GM18507 (cell line): ENCODE data around the gene FBXO9.
A peak's percentile ranks its signal among the peaks of the same experiment; 100 is the strongest.

Experiments
- DNase-seq: peaks from one replicate; pipeline ENCODE4 v3.0.0; 2011; ENCODE audit warnings: low read depth; ENCODE audit not compliant: insufficient read length; ENCODE audit errors: extremely low spot score
- FAIRE-seq: peaks from 2 replicates; lab custom pipeline; 2011; peaks lifted over from hg19 to GRCh38; lab: Jason Lieb, UNC

FBXO9 gene

DNA sequence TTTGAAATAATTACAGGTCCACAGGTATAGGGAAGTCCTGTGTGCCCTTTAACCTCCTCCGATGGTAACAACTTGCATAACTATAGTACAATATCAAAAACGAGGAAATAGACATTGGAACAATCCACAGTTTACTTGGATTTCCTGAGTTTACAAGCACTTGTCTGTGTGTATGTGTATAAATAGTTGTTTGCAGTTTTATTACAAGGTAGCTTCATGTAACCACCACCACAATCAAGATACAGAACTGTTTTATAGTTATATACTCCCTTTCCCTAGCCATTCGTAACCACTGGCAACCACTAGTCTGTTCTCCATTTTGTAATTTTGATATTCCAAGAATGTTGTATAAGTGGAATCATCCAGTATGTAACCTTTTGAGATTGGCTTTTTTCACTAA is 9.1 kb downstream of the FBXO9 start:
- DNase-seq (no peak), FAIRE-seq (no peak)

DNA sequence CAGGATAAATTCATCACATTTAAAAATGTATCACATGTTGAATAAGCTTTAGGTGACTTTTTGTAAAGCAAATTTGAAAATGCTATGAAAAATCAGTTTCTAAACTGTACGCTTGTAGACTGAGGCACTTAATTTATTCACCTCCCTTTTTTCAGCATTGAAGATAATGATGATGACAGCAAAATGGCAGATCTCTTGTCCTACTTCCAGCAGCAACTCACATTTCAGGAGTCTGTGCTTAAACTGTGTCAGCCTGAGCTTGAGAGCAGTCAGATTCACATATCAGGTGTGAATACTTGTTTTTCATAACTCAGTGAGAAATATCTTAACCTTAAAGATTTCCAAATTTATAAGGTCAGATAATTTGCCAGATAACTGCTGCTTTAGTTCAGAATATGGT is 15.6 kb downstream of the FBXO9 start:
- no peak for DNase-seq
- no peak for FAIRE-seq

DNA sequence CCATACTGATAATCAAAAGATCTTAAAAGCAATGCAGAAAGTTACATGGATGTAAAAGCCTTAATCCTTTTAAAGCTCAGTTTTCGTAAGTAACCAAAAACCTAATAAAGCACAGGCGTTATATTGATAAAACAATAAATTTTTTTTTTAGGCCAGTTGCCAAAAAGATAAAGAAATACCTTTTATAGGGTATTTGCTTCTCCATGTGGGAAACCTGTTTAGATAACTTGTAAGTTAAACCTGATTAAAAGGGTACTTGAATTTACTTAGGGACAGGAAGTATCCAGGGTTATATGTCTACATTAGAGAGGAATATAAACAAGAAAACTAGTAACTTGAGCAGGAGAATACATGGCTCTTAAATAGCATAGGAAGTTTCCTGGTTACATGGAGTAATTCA is 21.1 kb downstream of the FBXO9 start:
- DNase-seq: no peak
- no peak for FAIRE-seq

DNA sequence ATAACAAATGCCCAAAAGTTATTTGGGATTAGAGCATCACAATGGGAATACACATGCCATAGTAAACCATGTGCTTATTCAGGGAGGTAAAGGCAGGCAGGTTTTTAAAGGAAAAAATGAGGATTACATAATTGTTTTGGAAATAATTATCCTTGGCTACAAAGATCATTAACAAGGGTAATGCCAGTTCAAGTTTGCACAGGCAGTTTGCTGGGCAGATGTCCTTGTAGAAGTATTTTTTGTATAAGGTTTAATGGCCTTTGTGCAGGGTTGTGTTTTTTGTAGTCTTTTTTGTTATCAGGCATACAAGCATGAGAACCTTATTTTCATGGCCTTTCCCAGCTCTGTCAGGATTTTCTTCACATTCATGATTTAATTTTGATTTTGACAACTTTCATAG is 24.7 kb downstream of the FBXO9 start:
- DNase-seq: no peak
- peak; percentile 31 for FAIRE-seq

DNA sequence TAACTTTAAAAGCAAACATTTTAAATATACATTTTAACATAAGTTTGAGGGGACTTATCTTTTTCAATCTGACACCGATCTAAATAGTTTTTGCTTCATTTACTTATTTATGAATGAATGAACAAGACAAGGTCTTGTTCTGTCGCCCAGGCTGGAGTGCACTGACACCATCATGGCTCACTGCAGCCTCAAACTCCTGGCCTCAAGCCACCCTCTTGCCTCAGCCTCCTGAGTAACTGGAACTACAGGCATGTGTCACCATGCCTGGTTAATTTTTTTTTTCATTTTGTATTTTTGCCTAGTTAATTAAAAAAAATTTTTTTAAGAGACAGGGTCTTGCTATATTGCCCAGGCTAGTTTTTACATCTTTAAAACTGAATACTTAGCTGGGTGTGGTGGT is 25.4 kb downstream of the FBXO9 start:
- DNase-seq: no peak
- no peak for FAIRE-seq

DNA sequence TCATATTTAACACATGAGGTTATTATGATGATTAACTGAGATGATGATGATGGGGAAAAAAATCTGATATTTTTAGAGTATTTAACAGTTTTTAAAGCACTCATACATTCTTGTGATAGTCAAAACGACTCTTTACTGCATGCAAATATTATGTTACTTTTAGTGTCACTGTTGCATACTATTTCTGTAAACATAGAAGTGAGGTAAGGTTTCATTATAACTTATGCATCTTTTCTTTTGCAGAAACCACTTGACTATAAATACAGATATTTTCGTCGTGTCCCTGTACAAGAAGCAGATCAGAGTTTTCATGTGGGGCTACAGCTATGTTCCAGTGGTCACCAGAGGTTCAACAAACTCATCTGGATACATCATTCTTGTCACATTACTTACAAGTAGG is 30.1 kb downstream of the FBXO9 start:
- DNase-seq: no peak
- no peak for FAIRE-seq

DNA sequence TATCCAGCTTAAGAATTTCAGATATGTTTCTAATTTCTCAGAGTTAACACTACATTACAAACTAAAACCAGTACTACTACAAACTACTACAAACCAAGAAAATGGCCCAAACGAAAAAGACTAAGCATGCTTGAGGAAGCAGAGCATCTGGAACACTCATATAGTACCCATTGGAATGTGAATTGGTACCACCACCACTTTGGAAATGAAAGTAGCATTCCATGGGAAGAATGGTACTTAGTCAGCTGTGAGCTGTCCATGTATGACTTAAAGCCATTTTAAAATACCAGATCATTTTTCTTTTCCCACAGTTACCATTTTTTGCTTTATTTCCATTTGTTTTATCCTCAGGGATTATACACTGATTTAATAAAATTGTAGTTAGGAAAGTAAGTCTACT is 30.5 kb downstream of the FBXO9 start:
- FAIRE-seq (no peak), DNase-seq (no peak)

DNA sequence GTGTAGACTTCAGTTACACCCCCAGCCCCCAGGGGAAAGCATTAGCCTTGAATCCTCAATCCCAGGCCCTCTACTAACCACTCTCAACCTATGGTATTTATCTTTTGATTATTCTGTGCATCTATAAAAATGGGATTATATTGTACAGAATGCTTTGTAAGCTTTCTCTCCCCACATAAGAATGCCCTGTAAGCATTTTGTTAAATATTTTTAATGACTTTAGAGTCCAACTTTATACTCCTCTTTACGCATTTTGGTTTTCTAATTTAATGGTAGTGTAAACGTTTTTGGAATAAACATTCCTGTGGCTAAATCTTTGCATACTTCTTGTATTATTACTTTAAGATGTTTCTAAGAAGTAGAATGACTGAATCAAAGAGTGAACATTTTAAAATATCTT is 35.4 kb downstream of the FBXO9 start:
- DNase-seq (no peak), FAIRE-seq (no peak)

DNA sequence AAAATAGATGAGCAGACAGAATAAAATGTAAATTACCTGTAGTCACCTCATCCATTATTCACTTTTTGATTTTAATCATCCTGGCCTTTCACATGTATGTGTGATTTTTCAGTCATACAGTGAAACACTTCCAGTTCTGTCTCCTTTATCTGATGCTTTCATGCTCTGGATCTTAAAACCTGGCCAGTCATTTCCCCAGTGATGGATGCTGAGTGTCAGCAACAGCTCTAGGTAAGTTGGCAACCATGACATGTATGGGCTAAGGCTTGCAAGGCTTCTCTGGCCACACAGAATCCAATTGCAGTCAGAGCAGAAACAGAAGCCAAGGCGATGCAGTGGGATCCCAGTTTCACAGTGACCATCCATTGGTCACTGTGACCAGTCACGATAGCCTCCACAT is 35.8 kb downstream of the FBXO9 start:
- FAIRE-seq: no peak
- no peak for DNase-seq

DNA sequence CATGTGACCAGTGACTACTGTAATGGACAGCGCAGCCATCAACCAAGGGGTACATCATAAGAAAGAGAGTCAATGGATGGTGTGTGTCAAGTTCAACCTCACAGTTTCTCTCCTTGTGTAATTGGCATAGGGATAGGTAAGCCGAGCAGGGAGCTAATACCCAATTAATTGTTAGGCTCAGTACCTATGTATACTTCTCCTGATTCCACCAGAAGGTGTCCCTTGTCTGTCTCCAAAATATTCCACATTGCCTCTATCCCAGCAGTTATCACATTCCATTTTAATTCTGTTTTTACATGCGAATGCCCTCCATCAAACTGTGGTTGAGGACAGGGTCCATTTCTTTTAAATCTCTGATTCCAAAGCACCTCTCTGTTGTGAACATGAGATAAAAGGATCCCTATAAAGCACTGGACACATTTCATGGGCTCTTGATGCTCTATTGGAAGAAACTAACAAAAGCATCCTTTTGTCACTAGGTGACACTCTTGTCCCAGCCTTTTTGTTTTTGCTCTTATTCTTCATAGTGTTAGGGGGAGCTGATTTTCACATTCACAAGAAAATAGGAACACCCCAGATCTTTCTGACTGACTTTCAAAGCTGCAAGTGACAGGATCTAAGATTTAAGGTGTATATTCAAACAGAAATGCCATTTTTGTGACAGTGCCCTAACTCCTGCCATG is 38.9 kb downstream of the FBXO9 start:
- no peak for FAIRE-seq
- no peak for DNase-seq

DNA sequence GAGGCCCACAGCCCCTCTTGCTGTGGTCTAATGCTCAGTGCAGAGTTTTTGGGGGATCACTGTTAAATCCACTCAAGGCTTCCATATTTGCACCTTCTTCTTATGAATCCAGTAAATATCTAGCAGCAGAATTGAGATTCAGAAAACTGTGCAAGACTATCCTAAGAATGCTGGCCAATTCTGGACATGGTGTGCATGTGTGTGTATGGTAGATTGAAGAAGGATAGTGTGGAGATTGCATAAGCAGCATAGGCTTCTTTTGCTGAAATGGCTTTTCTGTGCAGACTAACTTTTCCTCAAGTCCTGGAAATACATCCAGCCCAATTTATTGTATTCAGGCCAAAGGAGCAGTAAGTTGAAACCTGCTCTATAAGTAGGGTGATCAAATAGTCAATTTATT is 39.7 kb downstream of the FBXO9 start:
- no peak for DNase-seq
- FAIRE-seq: no peak

DNA sequence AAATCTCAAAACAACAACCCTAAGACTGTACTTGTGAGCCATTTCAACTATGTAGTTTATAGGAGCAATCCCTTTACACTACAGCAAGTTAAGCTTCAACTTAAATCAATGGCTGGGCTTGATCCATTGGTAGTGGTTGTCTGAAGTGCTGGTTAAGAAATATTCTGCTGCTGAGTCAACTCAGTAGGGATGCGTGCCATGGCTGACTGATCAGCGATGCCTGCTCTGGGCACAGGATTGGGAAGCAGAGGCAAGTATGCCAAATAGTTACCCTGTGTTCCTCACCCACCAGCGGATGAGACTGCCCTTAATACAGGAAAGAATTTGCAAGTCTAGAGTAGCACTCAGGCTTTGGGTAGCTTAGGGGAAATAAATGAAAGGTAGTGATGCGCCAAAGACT is 41.9 kb downstream of the FBXO9 start:
- FAIRE-seq (no peak), DNase-seq (no peak)

DNA sequence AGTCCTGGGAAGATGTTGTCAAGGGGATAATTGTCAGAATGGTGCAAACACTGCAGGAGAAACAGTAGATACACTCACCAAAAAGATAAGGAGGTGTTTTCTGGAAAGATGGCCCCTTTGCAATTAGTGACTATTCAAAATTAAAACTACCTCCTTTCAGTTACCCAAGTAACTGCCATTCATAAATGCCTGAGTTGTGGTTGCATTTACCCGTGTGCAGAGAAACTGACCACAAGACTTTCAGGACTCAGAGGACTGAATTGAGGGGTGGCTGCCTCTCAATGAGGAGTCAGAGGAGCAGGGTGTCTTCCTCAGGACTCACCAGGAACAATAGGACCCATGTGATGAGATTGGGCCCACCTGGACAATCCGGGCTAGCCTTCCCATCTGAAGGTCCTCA is 44.4 kb downstream of the FBXO9 start:
- DNase-seq: no peak
- FAIRE-seq: no peak

DNA sequence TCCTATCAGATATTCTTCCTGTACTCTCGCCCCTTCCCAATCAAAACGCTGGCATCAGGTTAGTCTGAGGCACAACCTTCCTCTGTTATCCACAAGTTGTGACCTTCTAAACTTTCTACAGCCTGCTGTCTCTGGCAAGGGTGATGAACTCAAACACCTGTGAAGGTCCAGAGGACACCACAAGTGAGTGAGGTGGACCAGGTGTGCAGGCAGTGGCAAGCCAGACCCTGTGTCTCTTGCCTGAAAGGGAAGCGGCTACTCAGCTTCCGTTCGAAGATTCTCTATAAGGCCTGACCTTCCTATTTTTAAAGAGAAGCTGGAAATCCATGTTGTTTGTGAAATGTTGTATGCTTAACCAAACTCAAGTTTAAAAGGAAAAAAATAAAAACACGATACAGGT is 46.7 kb downstream of the FBXO9 start:
- FAIRE-seq: no peak

DNA sequence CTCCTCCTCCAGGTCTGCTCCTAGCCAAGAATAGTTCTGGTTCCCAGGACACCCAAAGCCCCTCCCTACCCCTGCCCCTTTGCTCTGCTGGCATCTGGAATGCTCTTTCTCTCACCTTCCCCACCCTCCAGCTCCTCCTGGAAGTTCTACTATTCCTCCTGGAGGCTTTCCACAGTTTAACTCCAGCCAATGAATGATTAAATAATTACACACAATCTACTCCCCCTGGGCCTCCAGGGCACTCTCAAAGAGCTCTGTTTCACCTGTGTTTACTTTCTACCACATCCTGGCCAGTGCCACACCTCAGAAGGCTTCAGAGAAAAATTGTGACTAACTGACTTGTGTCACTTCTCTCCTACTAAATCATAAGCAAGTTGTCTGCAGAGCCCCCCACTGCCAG is 47.2 kb downstream of the FBXO9 start:
- FAIRE-seq: no peak
- DNase-seq: no peak

More for the DNA sequence above, 46.7 kb downstream of the FBXO9 start:
- DNase-seq: no peak

DNA sequence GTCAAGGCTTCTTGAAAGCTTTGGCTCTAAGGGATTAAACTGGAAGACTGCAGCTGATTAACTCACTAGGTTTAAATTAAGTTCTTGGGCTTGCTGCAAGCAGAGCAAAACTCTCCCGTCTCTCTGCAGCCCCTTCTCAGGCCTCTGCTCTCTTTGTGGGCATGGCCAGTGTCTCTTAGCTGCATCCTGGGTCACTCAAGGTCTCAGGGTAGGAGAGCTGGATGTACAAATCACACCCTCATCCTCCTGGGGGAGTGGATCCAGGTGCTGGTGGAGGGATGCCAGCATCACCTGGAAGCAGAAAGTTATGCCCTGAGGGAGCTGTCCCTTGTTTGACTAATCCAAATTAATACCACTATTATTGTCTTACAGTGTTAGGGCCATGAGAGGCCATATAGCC is 47.7 kb downstream of the FBXO9 start:
- FAIRE-seq (no peak), DNase-seq (no peak)

DNA sequence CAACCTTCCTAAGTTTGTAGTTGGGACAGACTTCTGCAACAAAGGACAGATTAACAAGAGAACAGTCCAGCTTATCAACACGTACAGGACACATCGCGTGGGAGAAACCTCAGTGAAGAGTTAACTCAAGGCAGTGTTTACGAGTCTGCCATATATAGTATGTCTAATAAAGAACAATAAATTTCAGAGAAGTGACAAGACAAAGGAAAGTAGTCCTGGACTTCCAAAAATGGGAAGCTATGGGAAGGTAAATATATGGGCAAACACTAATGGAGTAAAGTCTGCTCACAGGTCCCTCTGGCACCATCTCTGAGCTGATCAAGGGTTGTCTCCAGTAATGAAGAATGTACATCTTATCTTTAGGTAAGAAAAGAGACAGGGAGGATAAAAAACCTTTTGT is 48.5 kb downstream of the FBXO9 start:
- FAIRE-seq: no peak
- DNase-seq: no peak

DNA sequence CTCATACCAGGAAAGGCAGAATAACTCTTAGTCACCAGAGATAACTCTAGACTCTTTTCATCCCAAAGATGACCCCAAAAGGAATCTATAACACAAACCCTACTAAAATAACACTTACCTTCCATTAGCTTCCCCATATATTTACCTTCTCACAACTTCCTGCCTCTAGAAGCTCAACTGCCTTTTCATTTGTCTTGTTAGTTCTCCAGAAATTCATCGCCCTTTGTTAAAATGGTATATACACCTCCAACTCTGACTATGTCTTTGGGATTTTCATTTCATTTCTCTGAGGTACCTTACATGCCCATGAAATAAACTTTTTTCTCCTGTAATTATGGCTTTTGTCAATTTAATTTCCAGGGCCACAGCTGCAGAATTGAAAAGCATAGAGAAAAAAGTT is 49.9 kb downstream of the FBXO9 start:
- FAIRE-seq (no peak), DNase-seq (no peak)

DNA sequence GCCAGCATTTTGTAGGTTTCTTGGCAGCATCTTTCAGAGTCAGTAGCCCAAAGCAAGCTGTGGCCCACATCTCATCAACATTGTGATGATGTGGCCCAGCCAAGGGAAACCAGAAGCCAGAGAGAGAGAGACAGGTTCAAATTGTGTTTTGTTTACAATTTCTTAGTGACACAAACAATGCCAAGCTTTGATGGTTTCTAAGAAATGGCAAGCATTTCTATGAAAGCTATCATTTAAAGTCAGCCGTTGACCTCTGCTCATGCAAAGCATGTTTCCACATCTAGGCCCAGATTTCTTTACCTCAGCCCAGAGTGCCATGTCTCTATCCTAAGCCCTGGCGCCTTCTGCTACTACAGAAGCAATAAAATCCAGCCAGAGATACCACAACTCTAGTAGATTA is 50.5 kb downstream of the FBXO9 start:
- FAIRE-seq (no peak), DNase-seq (no peak)

DNA sequence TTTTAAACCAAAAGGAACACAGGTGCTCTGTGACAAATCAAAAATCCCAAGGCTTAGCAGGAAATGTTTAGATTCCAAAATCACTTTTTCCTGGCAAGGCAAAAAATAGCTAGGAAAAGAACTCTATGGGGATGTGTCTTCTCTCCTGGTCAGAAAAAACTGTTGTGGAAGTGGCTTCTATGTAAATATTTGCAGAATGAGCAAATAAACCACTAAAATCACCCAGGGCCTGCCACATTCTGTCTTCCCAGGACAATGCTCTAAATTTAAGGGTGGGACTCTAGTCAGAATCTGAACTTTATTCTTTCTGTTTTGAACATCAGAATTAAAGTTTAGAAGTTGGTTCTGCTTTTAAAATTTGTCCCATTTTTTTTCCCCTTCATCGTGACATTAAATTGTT is 54.1 kb downstream of the FBXO9 start:
- FAIRE-seq: no peak

DNA sequence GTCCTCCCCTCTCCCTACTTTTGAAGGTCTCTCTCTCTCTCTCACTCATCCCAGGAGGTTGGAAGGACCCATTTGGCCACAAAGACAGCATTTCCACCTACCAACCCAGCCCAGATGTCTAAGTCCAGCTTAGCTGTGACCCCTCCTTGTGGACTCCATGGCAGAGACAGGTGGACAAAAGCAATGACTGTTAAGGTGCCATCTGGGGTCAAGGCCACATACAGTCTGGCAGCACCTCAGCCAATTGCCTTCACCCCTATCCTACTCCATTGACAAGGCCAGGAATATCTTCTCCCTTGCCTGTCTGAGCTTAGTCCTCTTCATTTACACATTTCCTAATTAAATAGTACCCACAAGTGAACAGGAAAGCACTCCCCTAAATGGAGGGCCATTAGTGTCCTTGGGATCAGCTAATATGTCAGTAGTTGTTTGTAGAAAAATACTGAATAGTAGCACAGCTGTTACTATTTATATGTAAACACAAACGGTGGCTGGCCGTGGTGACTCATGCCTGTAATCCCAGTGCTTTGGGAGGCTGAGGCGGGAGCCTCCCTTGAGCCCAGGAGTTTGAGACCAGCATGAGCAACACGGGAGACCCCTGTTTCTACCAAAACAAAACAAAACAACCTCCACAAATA is 54.7 kb downstream of the FBXO9 start:
- DNase-seq: no peak
- FAIRE-seq: no peak

More for the DNA sequence above, 54.1 kb downstream of the FBXO9 start:
- DNase-seq: no peak
